Left lobe of liver (tissue), 2 donors: ENCODE measurements around the gene SEMA5A. TPM values are rescaled to one million over a fixed set of nuclear protein-coding genes. Genes with fewer than 3 reads are reported as not detected.
"Not testable (repeated sequence)": the region's sequence is repeated elsewhere in the genome, so short reads cannot be mapped to it uniquely, and the experiment has no call there.

Source experiments
- ATAC-seq: fragments of 200-7000 bp; cut with Tn5 transposase; one replicate; pipeline ENCODE4 v1.9.1; 2020; ENCODE audit warnings: mild to moderate bottlenecking, moderate library complexity
- DNase-seq: peaks from one replicate; pipeline ENCODE4 v3.0.0-alpha.2; 2020; ENCODE audit warnings: low spot score
- total RNA-seq: library from RNA; stranded (reverse); gene quantifications from one replicate; pipeline ENCODE4 v1.2.1, GENCODE V29; 2021
- donor health status: DM: no; HTN: no; CAD: no; lungs with moderate emphysema.
- donor health status: DM: no; HTN: yes; CAD: no.

Gene SEMA5A
- total RNA-seq, 1 donor from 2014 or later, result 5.7 TPM

- ATAC-seq (peak; percentile 81), DNase-seq (peak; percentile 69)
Observed at GRCh38 chr5:9401786-9402472, 143.9 kb downstream of the SEMA5A start.

- not testable (repeated sequence) for ATAC-seq, DNase-seq
Observed at GRCh38 chr5:9399783-9400182, 146.1 kb downstream of the SEMA5A start.

GRCh38 chr5:9399094-9399493 is 146.8 kb downstream of the SEMA5A start:
- DNase-seq, result no peak
- no peak for ATAC-seq

- no peak for ATAC-seq
- DNase-seq, result no peak
Observed at GRCh38 chr5:9398227-9398626, 147.6 kb downstream of the SEMA5A start.

- no peak for ATAC-seq
- DNase-seq, result no peak
Observed at GRCh38 chr5:9396285-9396770, 149.5 kb downstream of the SEMA5A start.

- DNase-seq (no peak), ATAC-seq (no peak)
Observed at GRCh38 chr5:9395706-9396105, 150.2 kb downstream of the SEMA5A start.

GRCh38 chr5:9394221-9394620 is 151.7 kb downstream of the SEMA5A start:
- ATAC-seq, result no peak
- DNase-seq, result no peak

- ATAC-seq, result no peak
Observed at GRCh38 chr5:9392625-9393024, 153.2 kb downstream of the SEMA5A start.

GRCh38 chr5:9391080-9391479 is 154.8 kb downstream of the SEMA5A start:
- ATAC-seq, result peak; percentile 84
- DNase-seq, result peak; percentile 58

More at GRCh38 chr5:9392625-9393024, 153.2 kb downstream of the SEMA5A start:
- DNase-seq, result no peak

GRCh38 chr5:9390113-9390512 is 155.8 kb downstream of the SEMA5A start:
- ATAC-seq, result no peak

GRCh38 chr5:9388941-9389674 is 156.8 kb downstream of the SEMA5A start:
- peak; percentile 78 for ATAC-seq
- no peak for DNase-seq

More at GRCh38 chr5:9390113-9390512, 155.8 kb downstream of the SEMA5A start:
- no peak for DNase-seq

- no peak for DNase-seq
- ATAC-seq, result no peak
Observed at GRCh38 chr5:9387879-9388278, 158.0 kb downstream of the SEMA5A start.

- DNase-seq (no peak), ATAC-seq (no peak)
Observed at GRCh38 chr5:9386945-9387344, 158.9 kb downstream of the SEMA5A start.

- DNase-seq (no peak), ATAC-seq (no peak)
Observed at GRCh38 chr5:9382522-9382921, 163.4 kb downstream of the SEMA5A start.

GRCh38 chr5:9381464-9381863 is 164.4 kb downstream of the SEMA5A start:
- no peak for DNase-seq

GRCh38 chr5:9380109-9380508 is 165.8 kb downstream of the SEMA5A start:
- DNase-seq (no peak), ATAC-seq (no peak)

More at GRCh38 chr5:9381464-9381863, 164.4 kb downstream of the SEMA5A start:
- no peak for ATAC-seq

GRCh38 chr5:9376363-9377117 is 169.3 kb downstream of the SEMA5A start:
- DNase-seq (no peak), ATAC-seq (peak; percentile 50)

- no peak for DNase-seq
- no peak for ATAC-seq
Observed at GRCh38 chr5:9375756-9376155, 170.1 kb downstream of the SEMA5A start.

GRCh38 chr5:9374025-9374424 is 171.8 kb downstream of the SEMA5A start:
- DNase-seq (no peak), ATAC-seq (peak; percentile 92)

- DNase-seq, result no peak
- ATAC-seq, result peak; percentile 38
Observed at GRCh38 chr5:9373571-9373970, 172.3 kb downstream of the SEMA5A start.

GRCh38 chr5:9370256-9370655 is 175.6 kb downstream of the SEMA5A start:
- no peak for DNase-seq
- no peak for ATAC-seq
